Activated CD8-positive, alpha-beta memory T cell treated with anti-CD3 and anti-CD28 coated beads for 4 hours (primary cell): ENCODE results near the gene C1QTNF8.

ENCODE experiments used
- DNase-seq, 2 donors: peaks; one replicate each; pipeline ENCODE4 v3.0.0-alpha.2; 2020; ENCODE audit warnings: low read depth in 2 of 2

Gene C1QTNF8

GRCh38 chr16:1077877-1078578, 18.0 kb downstream of the C1QTNF8 start:
- no peak for DNase-seq

GRCh38 chr16:1076801-1077576, 19.1 kb downstream of the C1QTNF8 start:
- DNase-seq: no peak

- no peak for DNase-seq
Observed at GRCh38 chr16:1075546-1075945, 20.5 kb downstream of the C1QTNF8 start.

- no peak for DNase-seq
Observed at GRCh38 chr16:1074379-1074649, 21.7 kb downstream of the C1QTNF8 start.

GRCh38 chr16:1073566-1074378, 22.3 kb downstream of the C1QTNF8 start:
- DNase-seq: no peak

- no peak for DNase-seq
Observed at GRCh38 chr16:1073262-1073558, 22.8 kb downstream of the C1QTNF8 start.

- no peak for DNase-seq
Observed at GRCh38 chr16:1072526-1073261, 23.4 kb downstream of the C1QTNF8 start, which contains the start of gene SSTR5. SSTR5 (plus strand) TSS chr16:1072747; CDS start chr16:1078869, 6,122 bp downstream.

- no peak for DNase-seq
Observed at GRCh38 chr16:1071561-1072225, 24.4 kb downstream of the C1QTNF8 start.

- no peak for DNase-seq
Observed at GRCh38 chr16:1070864-1071408, 25.1 kb downstream of the C1QTNF8 start.

GRCh38 chr16:1070084-1070863, 25.8 kb downstream of the C1QTNF8 start:
- no peak for DNase-seq

GRCh38 chr16:1069154-1069553, 26.9 kb downstream of the C1QTNF8 start:
- no peak for DNase-seq

- DNase-seq: no peak
Observed at GRCh38 chr16:1068451-1068850, 27.6 kb downstream of the C1QTNF8 start.

GRCh38 chr16:1067629-1068028, 28.4 kb downstream of the C1QTNF8 start:
- no peak for DNase-seq

- no peak for DNase-seq
Observed at GRCh38 chr16:1066584-1067172, 29.4 kb downstream of the C1QTNF8 start.

GRCh38 chr16:1065469-1066128, 30.4 kb downstream of the C1QTNF8 start:
- DNase-seq: no peak

- no peak for DNase-seq
Observed at GRCh38 chr16:1063728-1064127, 32.3 kb downstream of the C1QTNF8 start.

GRCh38 chr16:1062895-1063294, 33.1 kb downstream of the C1QTNF8 start:
- no peak for DNase-seq

GRCh38 chr16:1061769-1062505, 34.1 kb downstream of the C1QTNF8 start:
- DNase-seq: no peak
